Measurements from ENCODE around the gene MYO16.

- TF ChIP-seq MAFK (IDR thresholded peaks at IDR 0.05; ENCODE audit: low read depth, low read length) (no peak), POLR2A (IDR thresholded peaks at IDR 0.05; ENCODE audit: low read depth, low read length) (no peak), CTCF (conservative IDR thresholded peaks at IDR 0.05; ENCODE audit: low read depth, low read length) (no peak)
Measured at GRCh38 chr13:108610507-108610906, 18.9 kb upstream of the MYO16 start.
